NCI-H1417 (cell line): ENCODE data around the gene JHY.

Source experiments
- DNase-seq, 3 experiments: peaks; one replicate each; lab custom pipeline; 2025; lab: John Stamatoyannopoulos, UW

JHY gene

GRCh38 chr11:122951211-122951610, 68.7 kb downstream of the JHY start:
- DNase-seq, result no peak

DNA sequence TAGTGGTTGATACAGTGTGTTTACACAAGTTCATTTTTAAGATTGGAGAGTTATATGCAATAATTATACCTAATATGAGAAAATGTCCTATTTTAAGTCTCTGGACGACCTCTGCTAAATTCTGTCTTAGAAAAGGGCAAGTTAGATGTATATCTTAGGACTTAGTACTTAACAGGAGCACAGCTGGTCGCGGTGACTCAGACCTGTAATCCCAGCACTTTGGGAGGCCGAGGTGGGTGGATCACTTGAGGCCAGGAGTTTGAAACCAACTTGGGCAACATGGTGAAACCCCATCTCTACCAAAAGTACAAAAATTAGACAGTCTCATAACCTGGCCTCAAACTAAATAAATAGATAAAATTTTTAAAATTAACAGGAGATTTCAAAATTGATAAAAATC, 71.9 kb downstream of the JHY start:
- no peak for DNase-seq

DNA sequence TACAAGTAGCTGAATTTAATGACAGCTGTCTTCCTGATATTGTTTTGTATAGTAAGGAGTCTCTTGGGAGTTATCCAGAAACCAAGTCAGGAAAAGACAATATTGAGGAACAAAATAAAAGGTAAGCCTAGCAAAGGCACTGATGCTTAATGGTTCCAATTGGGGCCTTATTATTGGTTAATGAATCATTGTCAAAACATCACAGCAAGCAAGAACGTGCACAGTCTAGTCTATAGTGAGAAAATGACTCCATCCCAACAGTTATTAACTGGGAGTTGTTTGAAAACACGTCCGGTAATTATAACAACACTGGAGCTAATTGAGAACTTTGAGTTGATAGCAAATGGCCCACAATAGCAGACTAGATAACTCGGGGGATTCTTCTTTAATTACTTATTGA, 81.4 kb downstream of the JHY start:
- DNase-seq, result peak in 1 of 3 experiments; percentile 67

DNA sequence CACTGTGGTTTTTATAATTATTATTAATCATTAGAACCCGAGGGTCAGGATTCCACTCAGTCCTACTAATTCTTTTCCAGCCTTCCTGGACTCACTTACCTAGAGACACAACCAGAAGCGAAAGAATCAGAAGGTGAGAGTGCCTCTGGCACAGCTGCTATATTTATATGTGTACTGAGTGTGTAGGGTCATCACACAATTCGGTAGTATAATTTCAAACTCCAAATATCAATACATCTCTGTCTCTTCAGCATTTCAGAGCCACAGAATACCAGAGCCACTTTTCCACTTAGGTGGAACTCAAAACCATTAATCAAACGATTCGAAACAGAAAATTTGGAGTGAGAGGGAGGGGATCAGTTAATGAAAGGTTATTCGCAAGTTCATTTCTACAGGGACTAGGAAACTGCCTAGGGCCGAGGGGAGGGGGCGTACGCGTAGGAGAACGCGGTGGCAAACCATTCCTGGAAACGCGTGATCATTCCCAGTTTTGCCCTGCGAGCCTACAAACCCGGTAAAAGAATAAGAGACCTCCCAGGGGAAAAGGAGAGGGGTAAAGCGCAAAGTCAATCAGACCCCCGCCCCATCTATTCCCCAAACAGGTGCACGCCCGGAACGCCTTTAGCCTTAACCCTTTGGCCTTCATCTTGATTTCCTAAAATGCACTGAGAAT, 93.6 kb downstream of the JHY start:
- peak in 2 of 3 experiments; percentile 19 to 50 for DNase-seq

DNA sequence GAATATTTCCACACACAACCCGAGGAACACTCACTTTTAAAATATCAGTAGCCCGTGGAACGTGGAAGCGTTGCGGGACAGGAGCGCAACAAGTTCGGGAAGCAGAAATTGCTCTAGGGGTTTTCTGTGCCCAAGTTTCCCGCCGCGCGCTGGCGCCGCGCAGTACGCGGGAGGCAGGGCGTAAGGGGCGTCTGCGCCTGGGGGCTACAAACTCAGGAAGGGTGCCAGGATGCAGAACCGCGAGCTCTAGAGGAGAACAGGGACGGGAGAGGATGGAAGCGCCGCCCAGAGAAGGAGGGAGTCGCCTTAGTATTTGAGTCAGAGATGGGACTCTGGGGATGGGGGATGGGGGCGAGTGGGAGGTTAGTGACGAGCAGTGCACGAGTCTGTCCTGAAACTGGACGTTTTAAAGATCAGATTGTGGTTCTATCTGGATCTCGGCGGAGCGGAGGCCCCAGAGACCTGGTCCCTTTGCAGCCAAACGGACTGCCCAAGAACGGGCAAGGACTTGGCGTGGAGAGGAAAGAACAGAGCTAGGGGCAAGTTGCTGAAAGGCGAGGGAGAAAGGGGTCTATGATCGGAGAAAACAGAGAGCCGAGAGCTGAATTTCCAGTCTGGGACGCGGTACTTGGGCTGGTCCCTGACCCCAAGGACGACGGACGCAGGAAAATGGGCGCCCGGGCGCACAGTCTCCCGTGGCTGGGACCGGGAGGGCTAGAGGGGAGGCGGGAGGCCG, 94.3 kb downstream of the JHY start:
- DNase-seq, result peak in 2 of 3 experiments; percentile 21 to 55

DNA sequence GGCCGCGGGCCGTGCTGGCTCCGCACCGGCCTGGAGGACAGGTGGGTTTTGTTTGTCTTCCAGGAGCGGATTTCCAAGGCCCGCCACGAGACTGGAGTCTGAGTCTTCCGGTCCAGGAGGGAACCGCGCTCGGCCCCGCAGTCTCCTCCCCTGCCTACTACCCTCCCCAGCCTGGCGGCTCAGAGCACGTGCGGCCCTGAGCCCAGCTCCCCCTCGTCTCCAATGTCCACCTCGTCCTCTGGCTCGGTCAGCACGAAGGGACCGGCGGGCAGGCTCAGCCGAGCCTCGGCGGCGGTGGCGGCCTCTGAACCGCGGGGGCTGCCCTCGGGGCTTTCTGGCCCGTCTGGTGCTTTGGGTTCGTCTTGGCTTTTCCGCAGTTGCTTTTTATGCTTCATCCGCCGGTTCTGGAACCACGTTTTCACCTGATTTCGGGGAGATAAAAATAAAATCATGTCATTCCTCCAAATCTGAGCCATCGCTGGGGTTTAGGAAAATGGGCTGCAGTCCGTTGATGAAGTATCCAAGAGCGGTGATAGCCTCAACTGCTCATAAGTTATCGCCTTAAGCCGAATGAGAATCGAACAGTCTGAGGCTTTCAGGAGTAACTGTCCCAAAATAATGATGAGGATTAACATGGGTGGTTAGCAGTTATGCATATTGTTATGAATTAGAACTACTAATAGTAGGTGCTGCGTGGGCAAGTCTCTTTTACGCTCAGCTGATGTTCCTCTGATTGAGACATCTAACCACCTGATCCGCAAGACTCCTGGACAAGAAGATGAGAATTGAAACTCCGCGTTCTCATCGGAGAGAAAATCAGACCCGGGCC, 95.1 kb downstream of the JHY start:
- peak in 1 of 3 experiments; percentile 28 for DNase-seq

GRCh38 chr11:122978299-122978620, 95.7 kb downstream of the JHY start:
- no peak for DNase-seq

DNA sequence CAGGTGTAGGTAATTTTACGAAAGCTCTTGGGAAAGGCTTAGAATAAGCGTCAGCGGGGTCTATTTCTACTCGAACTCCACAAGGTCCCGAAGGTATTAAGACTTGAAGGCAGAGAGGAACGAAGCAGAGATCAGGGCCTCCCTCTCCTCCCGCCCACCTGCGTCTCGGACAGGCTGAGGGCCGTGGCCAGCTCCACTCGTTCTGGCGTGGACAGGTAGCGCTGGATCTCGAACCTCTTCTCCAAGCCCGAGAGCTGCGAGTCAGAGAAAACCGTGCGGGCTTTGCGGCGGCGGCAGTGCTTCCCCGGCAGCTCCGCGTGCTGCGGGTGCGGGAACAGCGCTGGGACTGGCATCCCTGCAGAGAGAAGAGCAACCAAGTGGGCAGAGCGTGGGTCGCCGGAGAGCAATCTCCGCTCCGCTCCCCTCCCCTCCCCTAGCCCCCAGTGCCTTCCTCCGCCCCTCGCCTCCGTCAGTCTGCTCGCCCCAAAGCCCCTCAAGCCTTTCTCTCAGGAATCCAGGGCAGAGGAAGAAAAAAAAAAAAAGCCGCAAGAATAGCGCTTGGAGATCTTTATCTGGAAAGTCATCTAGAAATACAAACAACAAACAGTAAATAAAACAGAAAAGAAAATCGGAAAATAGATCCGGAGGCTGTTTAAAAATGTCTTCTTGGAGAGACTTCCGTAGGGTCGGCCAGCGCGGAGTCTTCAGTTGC, 96.7 kb downstream of the JHY start:
- no peak for DNase-seq

GRCh38 chr11:122979815-122980595, 97.4 kb downstream of the JHY start:
- no peak for DNase-seq

GRCh38 chr11:122981388-122982264, 99.1 kb downstream of the JHY start, which contains the start of gene BSX:
Gene BSX (minus strand): TSS chr11:122981834. CDS start chr11:122981671, 163 bp downstream.
- DNase-seq, result no peak

GRCh38 chr11:122983438-122984185, 101.1 kb downstream of the JHY start:
- DNase-seq, result peak in 2 of 3 experiments; percentile 58 to 65

DNA sequence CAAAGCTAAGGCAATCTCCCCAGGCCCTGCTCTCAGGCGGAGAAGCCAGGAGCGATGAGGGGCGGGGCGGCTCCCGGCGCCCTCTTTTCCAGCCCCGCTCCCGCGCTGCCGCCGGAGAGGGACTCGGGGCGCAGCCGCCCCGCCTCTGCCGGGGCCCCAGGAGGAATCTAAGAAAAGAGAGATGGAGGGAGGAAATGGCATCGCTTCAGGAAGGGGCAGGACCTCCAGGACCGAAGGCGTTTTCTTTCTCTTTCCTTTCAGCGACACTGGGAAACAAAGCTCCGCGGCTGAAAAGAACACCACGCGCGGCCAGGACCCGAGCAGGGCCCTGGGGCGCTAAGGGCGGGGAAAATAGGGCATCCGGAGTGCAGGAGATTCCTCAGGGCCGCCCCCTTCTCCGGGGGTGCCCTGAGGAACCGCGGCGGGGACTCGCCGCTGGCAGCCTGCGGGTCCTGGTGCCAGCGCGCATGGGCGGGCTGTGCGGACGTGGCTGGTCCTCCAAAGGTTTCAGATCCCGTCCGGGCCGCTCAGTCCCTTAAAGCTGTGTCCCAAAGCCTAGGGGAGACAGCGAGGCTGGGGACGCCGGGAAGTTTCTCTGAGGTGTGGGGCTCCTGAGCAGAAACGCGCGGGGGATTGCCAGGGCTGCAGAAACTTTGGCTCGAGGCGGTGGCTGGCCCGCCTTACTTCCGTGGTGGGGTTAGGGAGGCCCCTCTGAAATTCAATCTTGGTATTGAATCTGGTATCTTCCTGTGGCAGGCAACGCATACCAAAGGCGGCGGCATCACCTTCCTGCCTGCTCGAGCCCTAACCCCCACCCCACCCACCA, 101.8 kb downstream of the JHY start:
- DNase-seq, result peak; percentile 30 to 79 (median 59)

DNA sequence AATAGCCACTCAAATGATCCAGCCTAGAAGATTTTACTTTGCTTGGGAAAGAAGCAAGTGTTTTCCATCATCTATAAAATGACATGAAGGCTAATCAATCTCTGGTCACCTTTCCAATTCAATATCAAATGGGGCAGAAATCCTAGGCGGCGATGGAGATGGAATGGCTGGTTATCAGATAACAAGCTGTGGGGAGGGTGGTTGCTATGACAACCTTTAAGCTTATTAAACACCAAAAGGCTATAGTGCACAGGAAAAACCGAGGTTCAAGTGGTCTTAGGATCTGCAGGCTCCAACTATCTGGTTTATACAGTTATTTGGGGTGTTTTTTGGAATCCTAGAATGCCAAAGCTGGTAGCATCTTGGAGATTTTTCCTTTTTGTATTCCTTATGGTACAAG, 113.0 kb downstream of the JHY start:
- peak in 2 of 3 experiments; percentile 9 to 49 for DNase-seq

- DNase-seq, result peak in 1 of 3 experiments; percentile 19
These were observed 116.3 kb downstream of the JHY start for GRCh38 chr11:122998727-122999366.

DNA sequence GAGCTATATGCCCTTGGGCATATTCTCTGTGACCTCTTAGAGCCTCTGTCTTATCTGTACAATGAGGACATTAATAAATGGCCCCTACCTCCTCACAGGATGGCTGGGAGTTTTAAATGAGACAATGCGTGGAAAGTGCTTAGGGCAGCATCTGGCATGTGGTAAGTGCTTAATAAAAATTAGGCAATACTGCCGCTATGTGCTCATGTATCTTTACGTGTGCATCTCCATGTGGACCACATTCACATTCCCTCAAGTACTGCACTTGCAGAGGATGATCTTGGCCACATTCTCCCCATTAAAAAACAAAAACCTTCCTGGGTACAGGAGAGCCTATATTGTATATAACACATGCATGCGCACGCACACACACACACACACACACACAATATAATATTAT, 118.2 kb downstream of the JHY start:
- DNase-seq, result no peak

DNA sequence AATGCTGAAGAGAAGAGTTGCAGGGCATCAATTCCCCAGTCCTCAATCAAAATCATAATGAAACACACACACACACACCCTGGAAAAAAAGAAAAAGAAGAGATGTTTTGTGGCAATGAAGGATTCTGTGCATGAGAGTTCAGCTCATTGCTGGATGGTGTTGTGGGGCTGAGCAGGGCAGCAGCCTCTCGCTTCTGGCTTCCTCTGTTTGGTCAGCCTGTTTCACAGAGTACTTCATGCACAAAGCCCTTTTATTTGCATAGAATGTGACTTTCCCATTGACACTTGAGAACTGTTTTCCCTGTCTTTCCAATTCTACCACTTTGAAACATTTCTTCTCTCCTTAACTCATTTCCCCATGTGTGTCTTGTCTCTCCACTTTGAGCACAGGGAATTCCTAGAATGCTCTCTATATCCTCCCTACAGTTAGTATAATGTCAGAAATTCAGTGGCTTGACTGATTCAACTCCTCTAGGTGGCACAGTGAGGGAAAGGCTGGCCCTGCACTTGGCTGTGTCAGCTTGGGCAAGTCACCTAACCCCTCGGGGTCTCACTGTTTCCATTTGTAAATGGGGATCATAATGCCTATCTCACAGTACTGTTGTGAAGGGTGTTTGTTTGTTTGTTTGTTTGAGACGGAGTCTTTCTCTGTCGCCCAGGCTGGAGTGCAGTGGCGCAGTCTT, 124.4 kb downstream of the JHY start:
- no peak for DNase-seq
